C4-2B (cell line): ENCODE measurements around the gene PTRHD1.

Experiments used
- ZFX ChIP-seq: fragments of 450-650 bp; IDR thresholded peaks from 2 replicates; pipeline ENCODE4 v1.6.1; 2017
- TF ChIP-seq, protein P1 (sequence below): fragments of 450-650 bp; conservative IDR thresholded peaks from 2 replicates; pipeline ENCODE4 v1.5.1; 2017; ENCODE audit warnings: mild to moderate bottlenecking

DNA sequence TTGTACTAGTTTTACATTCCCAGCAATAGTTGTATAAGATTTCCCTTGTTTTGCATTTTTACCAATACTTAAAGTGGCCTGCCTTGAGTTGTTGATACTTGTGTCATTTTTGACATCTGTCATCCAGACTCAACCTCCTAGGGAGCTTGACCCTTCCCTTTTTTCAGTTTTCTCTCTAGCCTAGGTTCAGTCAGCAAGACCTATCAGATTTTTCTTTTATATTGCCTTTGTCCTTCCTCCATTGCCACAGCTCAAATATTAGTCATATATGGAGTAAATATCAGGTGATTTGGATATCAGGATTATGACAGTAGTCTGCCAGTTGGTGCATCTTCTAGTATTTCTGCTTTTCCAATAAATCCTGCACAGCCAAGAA, 13.5 kb upstream of the PTRHD1 start:
- TF ChIP-seq, protein P1, sequence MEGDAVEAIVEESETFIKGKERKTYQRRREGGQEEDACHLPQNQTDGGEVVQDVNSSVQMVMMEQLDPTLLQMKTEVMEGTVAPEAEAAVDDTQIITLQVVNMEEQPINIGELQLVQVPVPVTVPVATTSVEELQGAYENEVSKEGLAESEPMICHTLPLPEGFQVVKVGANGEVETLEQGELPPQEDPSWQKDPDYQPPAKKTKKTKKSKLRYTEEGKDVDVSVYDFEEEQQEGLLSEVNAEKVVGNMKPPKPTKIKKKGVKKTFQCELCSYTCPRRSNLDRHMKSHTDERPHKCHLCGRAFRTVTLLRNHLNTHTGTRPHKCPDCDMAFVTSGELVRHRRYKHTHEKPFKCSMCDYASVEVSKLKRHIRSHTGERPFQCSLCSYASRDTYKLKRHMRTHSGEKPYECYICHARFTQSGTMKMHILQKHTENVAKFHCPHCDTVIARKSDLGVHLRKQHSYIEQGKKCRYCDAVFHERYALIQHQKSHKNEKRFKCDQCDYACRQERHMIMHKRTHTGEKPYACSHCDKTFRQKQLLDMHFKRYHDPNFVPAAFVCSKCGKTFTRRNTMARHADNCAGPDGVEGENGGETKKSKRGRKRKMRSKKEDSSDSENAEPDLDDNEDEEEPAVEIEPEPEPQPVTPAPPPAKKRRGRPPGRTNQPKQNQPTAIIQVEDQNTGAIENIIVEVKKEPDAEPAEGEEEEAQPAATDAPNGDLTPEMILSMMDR, result no peak
- no peak for TF ChIP-seq ZFX
